Measurements from ENCODE around the gene SUMO2. TPM values are rescaled to one million over a fixed set of nuclear protein-coding genes. Genes with fewer than 3 reads are reported as not detected.

Gene SUMO2
- total and polyA plus RNA-seq, 10 of the 15 experiments (the other 5 are each of a cell fraction or from before 2014, with no cell fraction given), result 163 to 803 (median 555) TPM

DNA sequence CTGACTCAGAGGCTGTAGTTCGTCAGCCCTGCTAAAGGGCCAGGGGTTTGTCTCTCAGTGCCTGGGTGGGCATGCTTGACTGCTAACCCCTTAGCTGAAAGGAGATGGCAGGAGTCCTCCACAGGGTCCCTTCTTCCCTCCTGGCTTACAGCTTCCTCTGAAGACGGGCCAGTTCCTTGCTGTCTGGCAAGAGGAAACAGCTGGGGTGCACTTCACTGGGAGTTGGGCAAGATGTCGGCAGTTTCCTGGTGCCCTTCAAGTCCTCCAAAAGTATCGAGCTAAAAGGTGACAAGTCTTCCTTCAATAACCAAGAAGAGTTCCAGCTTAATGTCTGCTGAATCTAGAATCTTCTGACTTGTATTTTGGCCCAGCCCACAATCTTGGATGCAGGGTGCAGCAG is 46.1 kb upstream of the SUMO2 start (continued):
- TF ChIP-seq, protein P1, sequence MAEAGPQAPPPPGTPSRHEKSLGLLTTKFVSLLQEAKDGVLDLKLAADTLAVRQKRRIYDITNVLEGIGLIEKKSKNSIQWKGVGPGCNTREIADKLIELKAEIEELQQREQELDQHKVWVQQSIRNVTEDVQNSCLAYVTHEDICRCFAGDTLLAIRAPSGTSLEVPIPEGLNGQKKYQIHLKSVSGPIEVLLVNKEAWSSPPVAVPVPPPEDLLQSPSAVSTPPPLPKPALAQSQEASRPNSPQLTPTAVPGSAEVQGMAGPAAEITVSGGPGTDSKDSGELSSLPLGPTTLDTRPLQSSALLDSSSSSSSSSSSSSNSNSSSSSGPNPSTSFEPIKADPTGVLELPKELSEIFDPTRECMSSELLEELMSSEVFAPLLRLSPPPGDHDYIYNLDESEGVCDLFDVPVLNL (IDR thresholded peaks at IDR 0.05; ENCODE audit: low read depth, low read length), result no peak
- TF ChIP-seq, protein P2, sequence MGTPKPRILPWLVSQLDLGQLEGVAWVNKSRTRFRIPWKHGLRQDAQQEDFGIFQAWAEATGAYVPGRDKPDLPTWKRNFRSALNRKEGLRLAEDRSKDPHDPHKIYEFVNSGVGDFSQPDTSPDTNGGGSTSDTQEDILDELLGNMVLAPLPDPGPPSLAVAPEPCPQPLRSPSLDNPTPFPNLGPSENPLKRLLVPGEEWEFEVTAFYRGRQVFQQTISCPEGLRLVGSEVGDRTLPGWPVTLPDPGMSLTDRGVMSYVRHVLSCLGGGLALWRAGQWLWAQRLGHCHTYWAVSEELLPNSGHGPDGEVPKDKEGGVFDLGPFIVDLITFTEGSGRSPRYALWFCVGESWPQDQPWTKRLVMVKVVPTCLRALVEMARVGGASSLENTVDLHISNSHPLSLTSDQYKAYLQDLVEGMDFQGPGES (IDR thresholded peaks at IDR 0.05), result no peak
- TF ChIP-seq, protein P3, sequence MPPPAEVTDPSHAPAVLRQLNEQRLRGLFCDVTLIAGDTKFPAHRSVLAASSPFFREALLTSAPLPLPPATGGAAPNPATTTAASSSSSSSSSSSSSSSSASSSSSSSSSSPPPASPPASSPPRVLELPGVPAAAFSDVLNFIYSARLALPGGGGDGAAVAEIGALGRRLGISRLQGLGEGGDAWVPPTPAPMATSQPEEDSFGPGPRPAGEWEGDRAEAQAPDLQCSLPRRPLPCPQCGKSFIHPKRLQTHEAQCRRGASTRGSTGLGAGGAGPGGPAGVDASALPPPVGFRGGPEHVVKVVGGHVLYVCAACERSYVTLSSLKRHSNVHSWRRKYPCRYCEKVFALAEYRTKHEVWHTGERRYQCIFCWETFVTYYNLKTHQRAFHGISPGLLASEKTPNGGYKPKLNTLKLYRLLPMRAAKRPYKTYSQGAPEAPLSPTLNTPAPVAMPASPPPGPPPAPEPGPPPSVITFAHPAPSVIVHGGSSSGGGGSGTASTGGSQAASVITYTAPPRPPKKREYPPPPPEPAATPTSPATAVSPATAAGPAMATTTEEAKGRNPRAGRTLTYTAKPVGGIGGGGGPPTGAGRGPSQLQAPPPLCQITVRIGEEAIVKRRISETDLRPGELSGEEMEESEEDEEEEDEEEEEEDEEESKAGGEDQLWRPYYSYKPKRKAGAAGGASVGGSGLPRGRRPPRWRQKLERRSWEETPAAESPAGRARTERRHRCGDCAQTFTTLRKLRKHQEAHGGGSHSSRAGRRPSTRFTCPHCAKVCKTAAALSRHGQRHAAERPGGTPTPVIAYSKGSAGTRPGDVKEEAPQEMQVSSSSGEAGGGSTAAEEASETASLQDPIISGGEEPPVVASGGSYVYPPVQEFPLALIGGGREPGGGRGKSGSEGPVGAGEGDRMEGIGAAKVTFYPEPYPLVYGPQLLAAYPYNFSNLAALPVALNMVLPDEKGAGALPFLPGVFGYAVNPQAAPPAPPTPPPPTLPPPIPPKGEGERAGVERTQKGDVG (CRISPR knock-in tag; IDR thresholded peaks at IDR 0.05), result no peak

DNA sequence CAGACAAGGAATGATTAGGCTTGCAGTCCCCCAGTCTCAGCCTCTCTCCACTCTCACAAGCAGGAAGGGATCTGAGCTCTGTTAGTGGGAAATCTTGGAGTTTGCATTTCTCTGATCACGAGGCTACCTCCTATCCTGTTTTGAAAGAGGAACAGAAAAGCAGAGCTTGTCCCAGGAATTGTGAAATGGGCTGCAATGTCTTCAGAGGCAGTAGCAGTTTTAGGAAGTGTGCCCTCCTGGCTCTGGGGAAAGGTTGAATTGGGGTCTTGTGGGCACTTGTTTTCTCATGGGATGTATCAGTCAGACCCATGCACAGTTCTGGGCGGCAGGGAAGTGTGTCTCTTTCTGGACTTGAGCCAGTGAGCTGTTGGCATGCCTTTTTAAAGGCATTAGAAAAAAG is 45.5 kb upstream of the SUMO2 start:
- peaks cover 39 to 40% of the 10 kb centered on the region in 2 experiments for H3K36me3 ChIP-seq (ENCODE audit: control insufficient read depth in 2 of 2, insufficient read depth in 2 of 2, low read length in 1 of 2)
- no peak for DNase-seq (ENCODE audit: low read depth, low spot score)
- no peak for FAIRE-seq
- no peak overlapping the region for H3K4me2 ChIP-seq (ENCODE audit: control insufficient read depth, insufficient read depth)
- H2AFZ ChIP-seq (ENCODE audit: control insufficient read depth, low read depth, low read length), result no peak overlapping the region
- no peak overlapping the region for H3K9ac ChIP-seq (ENCODE audit: control insufficient read depth, insufficient read depth, low read length)
- TF ChIP-seq, protein P4, sequence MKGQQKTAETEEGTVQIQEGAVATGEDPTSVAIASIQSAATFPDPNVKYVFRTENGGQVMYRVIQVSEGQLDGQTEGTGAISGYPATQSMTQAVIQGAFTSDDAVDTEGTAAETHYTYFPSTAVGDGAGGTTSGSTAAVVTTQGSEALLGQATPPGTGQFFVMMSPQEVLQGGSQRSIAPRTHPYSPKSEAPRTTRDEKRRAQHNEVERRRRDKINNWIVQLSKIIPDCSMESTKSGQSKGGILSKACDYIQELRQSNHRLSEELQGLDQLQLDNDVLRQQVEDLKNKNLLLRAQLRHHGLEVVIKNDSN (IDR thresholded peaks at IDR 0.05; ENCODE audit: borderline replicate concordance, extremely low read length, insufficient read depth, low read depth, low read length), result no peak
- TF ChIP-seq BCL11A (IDR thresholded peaks at IDR 0.05; ENCODE audit: low read depth, low read length), result no peak
- TF ChIP-seq RFX5 (IDR thresholded peaks at IDR 0.05; ENCODE audit: low read depth, low read length), result no peak
- TF ChIP-seq, protein P5, sequence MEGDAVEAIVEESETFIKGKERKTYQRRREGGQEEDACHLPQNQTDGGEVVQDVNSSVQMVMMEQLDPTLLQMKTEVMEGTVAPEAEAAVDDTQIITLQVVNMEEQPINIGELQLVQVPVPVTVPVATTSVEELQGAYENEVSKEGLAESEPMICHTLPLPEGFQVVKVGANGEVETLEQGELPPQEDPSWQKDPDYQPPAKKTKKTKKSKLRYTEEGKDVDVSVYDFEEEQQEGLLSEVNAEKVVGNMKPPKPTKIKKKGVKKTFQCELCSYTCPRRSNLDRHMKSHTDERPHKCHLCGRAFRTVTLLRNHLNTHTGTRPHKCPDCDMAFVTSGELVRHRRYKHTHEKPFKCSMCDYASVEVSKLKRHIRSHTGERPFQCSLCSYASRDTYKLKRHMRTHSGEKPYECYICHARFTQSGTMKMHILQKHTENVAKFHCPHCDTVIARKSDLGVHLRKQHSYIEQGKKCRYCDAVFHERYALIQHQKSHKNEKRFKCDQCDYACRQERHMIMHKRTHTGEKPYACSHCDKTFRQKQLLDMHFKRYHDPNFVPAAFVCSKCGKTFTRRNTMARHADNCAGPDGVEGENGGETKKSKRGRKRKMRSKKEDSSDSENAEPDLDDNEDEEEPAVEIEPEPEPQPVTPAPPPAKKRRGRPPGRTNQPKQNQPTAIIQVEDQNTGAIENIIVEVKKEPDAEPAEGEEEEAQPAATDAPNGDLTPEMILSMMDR (IDR thresholded peaks at IDR 0.05 in 2 of 3, conservative IDR thresholded peaks at IDR 0.05 in 1 of 3; ENCODE audit: control insufficient read depth in 2 of 3, extremely low read depth in 1 of 3, insufficient read depth in 1 of 3, low read depth in 3 of 3, low read length in 3 of 3), result no peak
- no peak for TF ChIP-seq ZNF24 (IDR thresholded peaks at IDR 0.05)
- no peak for TF ChIP-seq ZNF384 (IDR thresholded peaks at IDR 0.05; ENCODE audit: borderline replicate concordance, low read depth, low read length)
- BruUV-seq (replicated peaks), result TSS peak; percentile 31
- no peak for ATAC-seq
- H3K4me1 ChIP-seq (ENCODE audit: control insufficient read depth, insufficient read depth, low read length), result no peaks in the 10 kb centered on the region
- H3K9me3 ChIP-seq (replicated peaks; ENCODE audit: control insufficient read depth, insufficient read depth, low read length), result no peaks in the 10 kb centered on the region
- no peaks in the 10 kb centered on the region for H3K79me2 ChIP-seq (ENCODE audit: control insufficient read depth, insufficient read depth, low read length)
- no peaks in the 10 kb centered on the region for H3K27me3 ChIP-seq (replicated peaks in 1 of 2; ENCODE audit: control insufficient read depth in 2 of 2, insufficient read depth in 2 of 2, low read length in 1 of 2)
- POLR2A ChIA-PET, result interaction anchor here (1.0 to 1.4 kb wide), 2 partner anchors 15 to 33 kb away, joined by 3 to 5 read pairs; partner anchors contain the start of genes GGA3 and MRPS7
- SMC1A ChIA-PET (ENCODE audit: uncharacterized antibody, unreplicated experiment), result no interaction called here
- RAD21 ChIA-PET (ENCODE audit: unreplicated experiment), result interaction anchor here (0.5 kb wide), 1 partner anchor 56 kb away, joined by 3 read pairs; no protein-coding TSS in a partner anchor
- WGBS (ENCODE audit: insufficient coverage, insufficient replicate concordance, low lambda C conversion rate, missing lambda C conversion rate), result 48% methylated on average over 2 of the region's 2 CpGs
- in situ Hi-C loops (cut with MboI), result no loop called here
- no peak overlapping the region for H3K4me3 ChIP-seq
- no peak overlapping the region for H3K27ac ChIP-seq (ENCODE audit: control insufficient read depth, insufficient read depth)
- intact Hi-C loops (cut with micrococcal nuclease; ENCODE audit: unreplicated experiment), result no loop called here
- CTCF ChIA-PET, result interaction anchor here (0.8 to 1.3 kb wide), 3 partner anchors 14 to 238 kb away, joined by 3 to 5 read pairs (median 3); no protein-coding TSS in a partner anchor
- H4K20me1 ChIP-seq (ENCODE audit: control insufficient read depth, insufficient read depth), result no peaks in the 10 kb centered on the region
